Measurements from ENCODE around the gene ARHGEF39.

GRCh38 chr9:35658137-35658967 lies 6.6 kb downstream of the ARHGEF39 start, which contains the start of gene CCDC107:
- no peak for TF ChIP-seq EZH2 (IDR thresholded peaks at IDR 0.05; ENCODE audit: insufficient read depth, poor library complexity, severe bottlenecking)
- no peak for TF ChIP-seq EZH2phosphoT487 (IDR thresholded peaks at IDR 0.05; ENCODE audit: insufficient read depth, low read depth)
